GM21447 (cell line): ENCODE results near the gene POU2F1.

Source experiments
- ATAC-seq: cut with Tn5 transposase; IDR thresholded peaks from one replicate; pipeline ENCODE4 v1.9.1; 2021; ENCODE audit not compliant: unreplicated experiment

Gene POU2F1

GRCh38 chr1:167220537-167221125, at the start of gene POU2F1:
POU2F1 (plus strand) TSS chr1:167220886; CDS start chr1:167220898, 12 bp downstream.
- ATAC-seq = peak; percentile 54

- ATAC-seq = no peak
These were observed 49.3 kb upstream of the POU2F1 start for GRCh38 chr1:167171286-167171929.

GRCh38 chr1:167173516-167174184, 47.0 kb upstream of the POU2F1 start:
- no peak for ATAC-seq

DNA sequence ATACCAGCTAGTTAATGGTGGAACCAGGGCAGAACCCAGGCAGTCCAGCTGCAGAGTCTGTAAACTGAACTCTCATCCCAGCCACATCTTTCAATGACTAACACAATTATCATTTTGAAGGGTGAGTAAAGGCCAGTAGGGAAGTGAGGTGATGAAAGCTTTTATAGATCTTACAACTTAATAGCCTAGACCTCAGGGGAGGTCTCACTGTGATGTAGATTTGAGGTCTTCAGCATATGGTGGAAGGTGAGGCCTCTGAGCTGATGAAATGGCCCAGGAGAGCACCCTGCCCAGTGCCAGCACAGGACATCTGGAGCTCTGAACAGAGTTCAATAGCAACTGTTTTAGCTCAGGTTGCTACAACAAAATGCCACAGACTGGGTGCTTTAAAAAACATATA, 44.8 kb upstream of the POU2F1 start:
- ATAC-seq = no peak

- no peak for ATAC-seq
These were observed 41.9 kb upstream of the POU2F1 start for GRCh38 chr1:167178831-167179230.

DNA sequence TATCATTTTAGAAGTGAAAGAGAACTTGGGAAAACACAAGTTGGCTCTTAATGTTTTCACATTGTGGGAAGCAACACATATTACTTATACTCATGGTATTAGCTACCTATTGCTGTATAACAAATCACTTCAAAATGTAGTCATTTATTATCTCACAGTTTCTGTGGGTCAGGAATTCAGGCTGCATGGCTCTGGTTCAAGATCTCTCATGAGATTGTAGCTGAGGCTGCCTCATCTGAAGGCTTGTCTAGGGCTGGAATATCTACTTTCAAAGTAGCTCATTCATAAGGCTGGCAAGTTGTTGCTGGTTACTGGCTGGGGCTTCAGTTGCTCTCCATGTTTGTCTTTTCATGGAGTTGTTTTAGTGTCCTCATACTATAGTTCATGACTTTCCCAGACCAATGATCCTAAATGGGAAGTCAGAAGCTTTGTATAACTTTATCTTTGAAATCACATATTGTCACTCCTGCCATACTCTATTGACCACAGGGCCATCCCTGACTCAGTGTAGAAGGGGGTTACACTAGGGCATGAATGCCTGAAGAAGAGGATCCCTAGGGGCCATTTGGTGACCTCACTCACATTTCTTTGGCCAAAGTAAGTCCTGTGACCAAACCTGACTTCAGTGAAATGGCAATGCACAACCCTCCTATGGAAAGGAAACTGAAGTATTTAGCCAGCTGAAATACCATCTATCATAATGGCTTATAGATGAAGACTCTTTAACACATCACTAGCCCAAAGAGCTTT, 37.9 kb upstream of the POU2F1 start:
- ATAC-seq = no peak

GRCh38 chr1:167184081-167184480, 36.6 kb upstream of the POU2F1 start:
- no peak for ATAC-seq

- ATAC-seq = no peak
These were observed 35.6 kb upstream of the POU2F1 start for GRCh38 chr1:167185062-167185461.

- no peak for ATAC-seq
These were observed 34.6 kb upstream of the POU2F1 start for GRCh38 chr1:167185974-167186657.

DNA sequence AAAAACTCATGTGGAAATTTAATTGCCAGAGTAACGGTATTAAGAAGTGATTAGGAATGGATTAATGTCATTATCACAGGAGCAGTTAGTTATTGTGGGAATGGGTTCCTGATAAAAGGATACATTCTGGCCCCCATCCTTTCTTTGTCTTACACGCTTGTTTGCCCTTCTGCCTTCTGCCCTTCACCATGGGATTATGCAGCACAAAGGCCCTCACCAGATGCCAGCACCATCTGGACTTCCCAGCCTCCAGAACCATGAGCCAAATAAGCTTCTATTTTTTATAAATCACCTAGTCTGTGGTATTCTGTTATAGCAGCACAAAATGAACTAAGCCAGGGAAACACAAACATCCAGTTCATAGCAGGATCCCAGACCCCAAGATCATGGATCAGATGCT, 33.9 kb upstream of the POU2F1 start:
- ATAC-seq = no peak

DNA sequence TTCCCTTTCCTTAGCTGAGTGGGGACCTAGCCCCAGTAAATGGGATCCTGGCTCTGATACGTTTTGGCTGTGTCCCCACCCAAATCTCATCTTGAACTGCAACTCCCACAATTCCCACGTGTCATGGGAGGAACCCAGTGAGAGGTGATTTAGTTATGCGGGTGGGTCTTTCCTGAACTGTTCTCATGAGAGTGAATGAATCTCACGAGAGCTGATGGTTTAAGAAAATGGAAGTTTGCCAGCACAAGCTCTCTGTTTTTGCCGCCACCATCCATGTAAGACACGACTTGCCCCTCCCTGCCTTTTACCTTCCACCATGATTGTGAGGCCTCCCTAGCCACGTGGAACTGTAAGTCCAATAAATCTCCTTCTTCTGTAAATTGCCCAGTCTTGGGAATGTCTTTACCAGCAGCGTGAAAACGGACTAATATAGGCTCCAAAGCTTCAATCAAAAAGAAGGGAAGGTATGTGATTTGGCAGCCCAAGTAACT, 29.9 kb upstream of the POU2F1 start:
- no peak for ATAC-seq

DNA sequence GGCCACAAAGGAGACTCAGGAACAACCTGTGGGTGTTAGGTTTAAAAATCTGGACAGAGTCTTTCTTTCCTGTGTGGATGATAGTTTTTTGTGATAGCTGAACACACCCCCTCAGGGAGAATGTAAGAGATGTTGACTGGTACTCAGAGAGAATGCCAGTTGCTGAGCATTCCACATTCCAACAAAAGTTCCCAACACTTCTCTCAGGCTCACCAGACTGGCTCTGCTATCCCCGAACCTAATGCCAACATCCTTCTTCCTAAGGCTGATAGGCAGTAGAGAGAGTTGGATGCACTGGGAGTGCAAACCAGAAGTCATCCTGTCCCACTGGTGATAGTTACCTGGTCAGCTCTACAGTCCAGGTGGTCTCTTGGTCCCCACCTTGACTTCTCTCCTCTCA, 28.7 kb upstream of the POU2F1 start:
- ATAC-seq = no peak

DNA sequence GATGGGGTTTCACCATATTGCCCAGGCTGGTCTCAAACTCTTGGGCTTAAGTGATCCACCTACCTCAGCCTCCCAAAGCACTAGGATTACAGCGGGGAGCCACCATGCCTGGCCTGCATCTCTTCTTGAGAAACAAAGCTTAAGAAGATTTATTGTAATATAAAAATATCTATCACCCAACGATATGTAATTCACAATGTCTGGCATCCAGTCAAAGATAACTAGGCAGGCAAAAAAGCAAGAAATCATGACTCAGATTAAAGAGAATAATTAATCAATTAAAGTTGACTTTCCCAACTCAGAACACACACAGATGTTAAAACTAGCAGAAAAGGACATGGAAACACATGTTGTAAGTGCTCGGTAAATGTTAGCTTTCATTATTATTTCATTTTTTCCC, 26.5 kb upstream of the POU2F1 start:
- no peak for ATAC-seq

- ATAC-seq = no peak
These were observed 24.5 kb upstream of the POU2F1 start for GRCh38 chr1:167196166-167196565.

GRCh38 chr1:167197236-167197635, 23.4 kb upstream of the POU2F1 start:
- ATAC-seq = no peak

DNA sequence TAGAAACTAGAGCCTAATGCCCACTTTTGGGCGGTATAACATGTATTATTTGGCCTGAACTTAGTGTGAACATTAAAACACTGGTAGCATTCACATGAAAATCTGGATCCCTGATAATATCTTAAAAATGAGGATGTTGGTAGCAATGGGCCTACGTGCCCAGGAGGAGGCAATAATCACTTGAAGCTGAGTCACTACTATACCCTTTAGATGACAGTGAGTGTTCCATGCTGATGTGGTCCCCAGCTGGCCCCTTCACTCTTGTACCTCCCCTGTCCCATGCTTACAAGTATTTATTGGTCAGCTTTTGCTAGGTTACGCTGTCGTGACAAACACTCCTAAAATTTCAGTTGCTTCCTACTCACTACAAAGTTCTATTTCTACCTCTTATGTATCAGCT, 23.0 kb upstream of the POU2F1 start:
- ATAC-seq = no peak

GRCh38 chr1:167198518-167199133, 22.1 kb upstream of the POU2F1 start:
- ATAC-seq = no peak

GRCh38 chr1:167199656-167200055, 21.0 kb upstream of the POU2F1 start:
- no peak for ATAC-seq

DNA sequence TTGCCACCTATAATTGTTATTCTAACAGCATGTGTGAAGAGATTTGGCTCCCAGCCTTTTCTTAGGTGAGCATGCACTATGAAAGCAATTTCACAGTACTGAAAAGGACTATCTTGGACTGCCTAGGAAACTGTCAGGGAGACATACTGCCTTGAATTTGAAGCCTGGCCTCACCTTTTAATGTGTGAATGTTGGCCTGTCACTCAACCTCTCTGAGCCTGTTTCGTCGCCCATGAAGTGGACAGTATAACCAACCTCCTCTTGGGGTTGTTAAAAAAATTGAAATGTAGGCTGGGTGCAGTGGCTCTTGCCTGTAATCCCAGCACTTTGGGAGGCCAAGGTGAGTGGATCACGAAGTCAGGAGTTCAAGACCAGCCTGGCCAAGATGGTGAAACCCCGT, 20.4 kb upstream of the POU2F1 start:
- ATAC-seq = no peak

DNA sequence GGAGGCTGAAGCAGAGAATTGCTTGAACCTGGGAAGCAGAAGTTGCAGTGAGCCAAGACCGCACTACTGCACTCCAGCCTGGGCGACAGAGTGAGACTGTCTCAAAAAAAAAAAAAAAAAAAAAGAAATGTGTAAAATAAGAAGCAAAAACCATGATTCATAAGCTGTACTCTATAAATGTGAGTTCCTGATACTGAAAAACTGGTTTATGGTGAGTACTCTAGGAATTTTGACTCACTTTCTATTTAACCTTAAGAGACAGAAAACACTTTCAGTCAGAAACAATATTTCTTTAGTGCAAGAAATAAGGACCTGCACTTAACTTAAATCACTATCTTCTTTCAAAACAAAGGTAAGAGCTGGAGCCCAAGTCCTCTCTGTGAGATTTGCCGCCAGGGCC, 19.9 kb upstream of the POU2F1 start:
- no peak for ATAC-seq

GRCh38 chr1:167202049-167202448, 18.6 kb upstream of the POU2F1 start:
- ATAC-seq = no peak
